MM.1S (cell line): ENCODE results near the gene SLC7A1.

Experiments
- CTCF ChIP-seq: fragments of 300-600 bp; sonication (generic); IDR thresholded peaks from 2 replicates; pipeline ENCODE4 v1.5.1; 2016; ENCODE audit warnings: antibody characterized with exemption, low read length, mixed read lengths
- EZH2 ChIP-seq: fragments of 300-600 bp; sonication (generic); optimal IDR thresholded peaks from 2 replicates; pipeline ENCODE3; 2017; ENCODE audit warnings: low read depth, mild to moderate bottlenecking, antibody characterized with exemption, low read length, mixed read lengths
- EZH2phosphoT487 ChIP-seq: fragments of 300-600 bp; sonication (generic); IDR thresholded peaks from 2 replicates; pipeline ENCODE4 v1.6.1; 2018; ENCODE audit warnings: antibody characterized with exemption, low read length

- TF ChIP-seq CTCF (no peak), EZH2phosphoT487 (no peak), EZH2 (no peak)
These were observed 46.8 kb downstream of the SLC7A1 start for GRCh38 chr13:29548722-29549121.
